Bronchial epithelial cell (primary cell): ENCODE measurements around the gene SERTAD4. TPM values are rescaled to one million over a fixed set of nuclear protein-coding genes. Genes with fewer than 3 reads are reported as not detected.
A peak's percentile ranks its signal among the peaks of the same experiment; 100 is the strongest.

Experiments used
- DNase-seq: peaks from one replicate; pipeline ENCODE4 v3.0.0-alpha.2; 2010; ENCODE audit warnings: low read depth
- FAIRE-seq: peaks from 2 replicates; lab custom pipeline; 2011; peaks lifted over from hg19 to GRCh38; lab: Jason Lieb, UNC
- H3K27me3 ChIP-seq: 2 replicates; pipeline ENCODE4 v1.5.1; 2011; ENCODE audit warnings: low read length; ENCODE audit not compliant: control insufficient read depth, insufficient read depth
- H3K36me3 ChIP-seq: 2 replicates; pipeline ENCODE4 v1.5.1; 2011; ENCODE audit warnings: low read length; ENCODE audit not compliant: control insufficient read depth, insufficient read depth
- H3K4me3 ChIP-seq: 2 replicates; pipeline ENCODE4 v1.5.1; 2011; ENCODE audit warnings: mild to moderate bottlenecking, low read depth, low read length, control low read depth
- total RNA-seq: library from RNA; depleted of rRNA; stranded (reverse); fragments of >200 nt; gene quantifications from 2 replicates; pipeline ENCODE4 v1.2.1, GENCODE V29; 2014
- TF ChIP-seq, protein P1 (sequence below): IDR thresholded peaks from 2 replicates; pipeline ENCODE4 v1.5.1; 2011; ENCODE audit warnings: mild to moderate bottlenecking, moderate library complexity, low read length, control low read depth, inconsistent platforms; ENCODE audit not compliant: insufficient read depth, severe bottlenecking

Gene SERTAD4
- total RNA-seq, 1 donor from 2014 or later, result 0.26 TPM

- FAIRE-seq (no peak), DNase-seq (no peak)
- H3K4me3 ChIP-seq, result no peak overlapping the region
Measured at GRCh38 chr1:210293171-210293607, 60.6 kb downstream of the SERTAD4 start.

GRCh38 chr1:210294999-210295745 is 62.6 kb downstream of the SERTAD4 start:
- Histone ChIP-seq H3K36me3 (no peaks in the 10 kb centered on the region), H3K27me3 (no peaks in the 10 kb centered on the region), H3K4me3 (no peak overlapping the region)
- DNase-seq (peak; percentile 47), FAIRE-seq (no peak)
- TF ChIP-seq, protein P1, sequence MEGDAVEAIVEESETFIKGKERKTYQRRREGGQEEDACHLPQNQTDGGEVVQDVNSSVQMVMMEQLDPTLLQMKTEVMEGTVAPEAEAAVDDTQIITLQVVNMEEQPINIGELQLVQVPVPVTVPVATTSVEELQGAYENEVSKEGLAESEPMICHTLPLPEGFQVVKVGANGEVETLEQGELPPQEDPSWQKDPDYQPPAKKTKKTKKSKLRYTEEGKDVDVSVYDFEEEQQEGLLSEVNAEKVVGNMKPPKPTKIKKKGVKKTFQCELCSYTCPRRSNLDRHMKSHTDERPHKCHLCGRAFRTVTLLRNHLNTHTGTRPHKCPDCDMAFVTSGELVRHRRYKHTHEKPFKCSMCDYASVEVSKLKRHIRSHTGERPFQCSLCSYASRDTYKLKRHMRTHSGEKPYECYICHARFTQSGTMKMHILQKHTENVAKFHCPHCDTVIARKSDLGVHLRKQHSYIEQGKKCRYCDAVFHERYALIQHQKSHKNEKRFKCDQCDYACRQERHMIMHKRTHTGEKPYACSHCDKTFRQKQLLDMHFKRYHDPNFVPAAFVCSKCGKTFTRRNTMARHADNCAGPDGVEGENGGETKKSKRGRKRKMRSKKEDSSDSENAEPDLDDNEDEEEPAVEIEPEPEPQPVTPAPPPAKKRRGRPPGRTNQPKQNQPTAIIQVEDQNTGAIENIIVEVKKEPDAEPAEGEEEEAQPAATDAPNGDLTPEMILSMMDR, result no peak

More at GRCh38 chr1:210293171-210293607, 60.6 kb downstream of the SERTAD4 start:
- Histone ChIP-seq H3K27me3 (no peaks in the 10 kb centered on the region), H3K36me3 (no peaks in the 10 kb centered on the region)
- TF ChIP-seq, protein P1, result no peak

Other genes with a start within 250 kb of the SERTAD4 start
- gene HHAT, start 96.1 kb downstream of the SERTAD4 start, total RNA-seq, result 2.9 and 4.0 TPM in 2 replicates